GM21737 (cell line): Measurements from ENCODE around the gene RPS26.
A peak's percentile ranks its signal among the peaks of the same experiment; 100 is the strongest.
"Not testable (repeated sequence)": the region's sequence is repeated elsewhere in the genome, so short reads cannot be mapped to it uniquely, and the experiment has no call there.

Experiments
- ATAC-seq: cut with Tn5 transposase; IDR thresholded peaks from one replicate; pipeline ENCODE4 v1.9.1; 2021; ENCODE audit warnings: mild to moderate bottlenecking, moderate library complexity; ENCODE audit not compliant: unreplicated experiment

RPS26 gene

GRCh38 chr12:56041552-56042429 is at the start of gene RPS26:
Gene RPS26, plus strand, starts transcription at chr12:56041918. Its CDS starts 249 bp downstream, at chr12:56042167.
- peak; percentile 87 for ATAC-seq

- ATAC-seq, result no peak
Observed at GRCh38 chr12:55993230-55993853, 48.4 kb upstream of the RPS26 start.

GRCh38 chr12:55995366-55995765 is 46.4 kb upstream of the RPS26 start:
- no peak for ATAC-seq

GRCh38 chr12:55996201-55996714 is 45.5 kb upstream of the RPS26 start:
- no peak for ATAC-seq

- ATAC-seq, result peak; percentile 99
Observed at GRCh38 chr12:55996715-55997534, 44.8 kb upstream of the RPS26 start, which contains the start of gene SUOX. Gene SUOX, plus strand, starts transcription at chr12:55997276. Its CDS starts 4,946 bp downstream, at chr12:56002222.

GRCh38 chr12:55997535-55997859 is 44.2 kb upstream of the RPS26 start:
- no peak for ATAC-seq

GRCh38 chr12:55999522-55999921 is 42.2 kb upstream of the RPS26 start:
- ATAC-seq, result not testable (repeated sequence)

GRCh38 chr12:55999999-56000540 is 41.6 kb upstream of the RPS26 start:
- ATAC-seq, result not testable (repeated sequence)

GRCh38 chr12:56001487-56002100 is 40.1 kb upstream of the RPS26 start:
- ATAC-seq, result no peak

GRCh38 chr12:56003376-56003775 is 38.3 kb upstream of the RPS26 start:
- not testable (repeated sequence) for ATAC-seq

- no peak for ATAC-seq
Observed at GRCh38 chr12:56004211-56004610, 37.5 kb upstream of the RPS26 start.

- ATAC-seq, result peak; percentile 36
Observed at GRCh38 chr12:56007564-56008559, 33.9 kb upstream of the RPS26 start.

- no peak for ATAC-seq
Observed at GRCh38 chr12:56010111-56010570, 31.6 kb upstream of the RPS26 start.

- ATAC-seq, result no peak
Observed at GRCh38 chr12:56011509-56012090, 30.1 kb upstream of the RPS26 start.

GRCh38 chr12:56013482-56013881 is 28.2 kb upstream of the RPS26 start:
- no peak for ATAC-seq

- no peak for ATAC-seq
Observed at GRCh38 chr12:56014205-56014604, 27.5 kb upstream of the RPS26 start.

GRCh38 chr12:56017181-56017580 is 24.5 kb upstream of the RPS26 start:
- no peak for ATAC-seq

GRCh38 chr12:56018356-56018755 is 23.4 kb upstream of the RPS26 start:
- ATAC-seq, result no peak
